ENCODE measurements around the gene FASTKD3. TPM values are rescaled to one million over a fixed set of nuclear protein-coding genes. Genes with fewer than 3 reads are reported as not detected.

The FASTKD3 gene
- total RNA-seq, 1 experiment from 2014 or later = 9.9 TPM

DNA sequence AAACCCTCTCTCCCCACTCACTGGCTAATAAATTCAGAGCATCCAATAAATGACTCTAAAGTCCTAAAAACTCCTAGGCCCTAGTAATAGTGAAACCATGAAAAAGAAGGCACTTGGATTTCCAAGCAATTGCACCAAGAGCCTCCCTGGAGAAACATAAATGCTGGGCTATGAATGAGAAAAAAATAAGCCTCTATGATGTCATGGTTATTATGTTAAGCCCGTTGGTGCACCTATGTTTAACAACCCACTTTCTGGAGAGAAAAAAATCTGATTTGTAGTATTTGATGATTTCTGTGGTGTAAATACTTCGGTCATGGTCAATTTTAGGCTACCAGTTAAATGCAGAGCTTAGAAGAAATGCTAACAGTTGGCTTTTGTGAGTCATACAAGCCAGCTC, 26.3 kb downstream of the FASTKD3 start:
- in situ Hi-C loops (cut with HindIII; ENCODE audit: low pct_unique_long_range_greater_than_20kb, low sequenced_read_pairs) (no loop called here), intact Hi-C loops (cut with micrococcal nuclease; ENCODE audit: unreplicated experiment) (no loop called here)
- H3K27ac ChIP-seq (ENCODE audit: low read length) = no peak overlapping the region
- no TSS peak for BruUV-seq (replicated peaks)
- POLR2A ChIA-PET = no interaction called here
- H3K4me3 ChIP-seq (ENCODE audit: low read depth in 2 of 2, low read length in 2 of 2) = no peak overlapping the region
- no peaks in the 10 kb centered on the region for H3K4me1 ChIP-seq (ENCODE audit: control insufficient read depth, insufficient read depth, low read length)
- peaks cover 7% of the 10 kb centered on the region; the same call in 1 of the 2 replicates for H3K27me3 ChIP-seq (ENCODE audit: control insufficient read depth, insufficient read depth, low read length)
- no peaks in the 10 kb centered on the region for H3K9me3 ChIP-seq (ENCODE audit: control insufficient read depth, insufficient read depth, low read depth, low read length)
- DNase-seq (ENCODE audit: low read depth, low spot score) (no peak), ATAC-seq (no peak)
- H3K36me3 ChIP-seq (ENCODE audit: control insufficient read depth, insufficient read depth, low read length) = no peaks in the 10 kb centered on the region
- TF ChIP-seq, protein P1, sequence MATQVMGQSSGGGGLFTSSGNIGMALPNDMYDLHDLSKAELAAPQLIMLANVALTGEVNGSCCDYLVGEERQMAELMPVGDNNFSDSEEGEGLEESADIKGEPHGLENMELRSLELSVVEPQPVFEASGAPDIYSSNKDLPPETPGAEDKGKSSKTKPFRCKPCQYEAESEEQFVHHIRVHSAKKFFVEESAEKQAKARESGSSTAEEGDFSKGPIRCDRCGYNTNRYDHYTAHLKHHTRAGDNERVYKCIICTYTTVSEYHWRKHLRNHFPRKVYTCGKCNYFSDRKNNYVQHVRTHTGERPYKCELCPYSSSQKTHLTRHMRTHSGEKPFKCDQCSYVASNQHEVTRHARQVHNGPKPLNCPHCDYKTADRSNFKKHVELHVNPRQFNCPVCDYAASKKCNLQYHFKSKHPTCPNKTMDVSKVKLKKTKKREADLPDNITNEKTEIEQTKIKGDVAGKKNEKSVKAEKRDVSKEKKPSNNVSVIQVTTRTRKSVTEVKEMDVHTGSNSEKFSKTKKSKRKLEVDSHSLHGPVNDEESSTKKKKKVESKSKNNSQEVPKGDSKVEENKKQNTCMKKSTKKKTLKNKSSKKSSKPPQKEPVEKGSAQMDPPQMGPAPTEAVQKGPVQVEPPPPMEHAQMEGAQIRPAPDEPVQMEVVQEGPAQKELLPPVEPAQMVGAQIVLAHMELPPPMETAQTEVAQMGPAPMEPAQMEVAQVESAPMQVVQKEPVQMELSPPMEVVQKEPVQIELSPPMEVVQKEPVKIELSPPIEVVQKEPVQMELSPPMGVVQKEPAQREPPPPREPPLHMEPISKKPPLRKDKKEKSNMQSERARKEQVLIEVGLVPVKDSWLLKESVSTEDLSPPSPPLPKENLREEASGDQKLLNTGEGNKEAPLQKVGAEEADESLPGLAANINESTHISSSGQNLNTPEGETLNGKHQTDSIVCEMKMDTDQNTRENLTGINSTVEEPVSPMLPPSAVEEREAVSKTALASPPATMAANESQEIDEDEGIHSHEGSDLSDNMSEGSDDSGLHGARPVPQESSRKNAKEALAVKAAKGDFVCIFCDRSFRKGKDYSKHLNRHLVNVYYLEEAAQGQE (IDR thresholded peaks at IDR 0.05; ENCODE audit: insufficient read depth in 1 of 2, low read depth in 2 of 2, low read length in 1 of 2) = no peak
- TF ChIP-seq SIN3A (IDR thresholded peaks at IDR 0.05; ENCODE audit: borderline replicate concordance, insufficient read depth, low read depth, low read length) = no peak
- no peak for TF ChIP-seq TCF7L2 (IDR thresholded peaks at IDR 0.05; ENCODE audit: low read depth, low read length)
- TF ChIP-seq, protein P2, sequence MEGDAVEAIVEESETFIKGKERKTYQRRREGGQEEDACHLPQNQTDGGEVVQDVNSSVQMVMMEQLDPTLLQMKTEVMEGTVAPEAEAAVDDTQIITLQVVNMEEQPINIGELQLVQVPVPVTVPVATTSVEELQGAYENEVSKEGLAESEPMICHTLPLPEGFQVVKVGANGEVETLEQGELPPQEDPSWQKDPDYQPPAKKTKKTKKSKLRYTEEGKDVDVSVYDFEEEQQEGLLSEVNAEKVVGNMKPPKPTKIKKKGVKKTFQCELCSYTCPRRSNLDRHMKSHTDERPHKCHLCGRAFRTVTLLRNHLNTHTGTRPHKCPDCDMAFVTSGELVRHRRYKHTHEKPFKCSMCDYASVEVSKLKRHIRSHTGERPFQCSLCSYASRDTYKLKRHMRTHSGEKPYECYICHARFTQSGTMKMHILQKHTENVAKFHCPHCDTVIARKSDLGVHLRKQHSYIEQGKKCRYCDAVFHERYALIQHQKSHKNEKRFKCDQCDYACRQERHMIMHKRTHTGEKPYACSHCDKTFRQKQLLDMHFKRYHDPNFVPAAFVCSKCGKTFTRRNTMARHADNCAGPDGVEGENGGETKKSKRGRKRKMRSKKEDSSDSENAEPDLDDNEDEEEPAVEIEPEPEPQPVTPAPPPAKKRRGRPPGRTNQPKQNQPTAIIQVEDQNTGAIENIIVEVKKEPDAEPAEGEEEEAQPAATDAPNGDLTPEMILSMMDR (IDR thresholded peaks at IDR 0.05) = no peak
- no peak for TF ChIP-seq POLR2AphosphoS5 (IDR thresholded peaks at IDR 0.05; ENCODE audit: low read depth, low read length)
- CTCF ChIA-PET = no interaction called here

DNA sequence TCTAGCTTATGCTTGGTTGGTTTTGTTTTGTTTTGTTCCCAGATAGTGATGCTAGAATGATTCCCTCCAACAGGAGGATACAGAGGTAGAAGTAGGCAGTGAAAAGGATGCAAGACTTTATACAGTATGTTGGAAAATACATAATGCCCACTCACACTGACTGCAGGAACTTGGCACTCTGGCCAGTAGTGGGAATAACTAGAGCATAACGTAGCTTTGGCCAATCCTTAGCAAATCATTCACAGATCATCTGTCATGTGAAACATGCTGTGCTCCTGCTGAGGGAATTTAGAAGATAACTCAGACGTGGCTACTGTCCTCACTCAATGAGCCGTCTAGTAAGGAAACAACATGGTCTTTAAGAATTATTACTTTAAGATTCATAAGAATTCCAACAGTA, 31.4 kb downstream of the FASTKD3 start:
- Histone ChIP-seq H3K36me3 (ENCODE audit: control insufficient read depth, insufficient read depth, low read length) (no peaks in the 10 kb centered on the region), H3K4me1 (ENCODE audit: control insufficient read depth, insufficient read depth, low read length) (no peaks in the 10 kb centered on the region), H3K27ac (ENCODE audit: low read length) (no peak overlapping the region), H3K4me3 (ENCODE audit: low read depth in 2 of 2, low read length in 2 of 2) (no peak overlapping the region), H3K27me3 (ENCODE audit: control insufficient read depth, insufficient read depth, low read length) (no peaks in the 10 kb centered on the region), H3K9me3 (ENCODE audit: control insufficient read depth, insufficient read depth, low read depth, low read length) (no peaks in the 10 kb centered on the region)
- ATAC-seq (no peak), DNase-seq (ENCODE audit: low read depth, low spot score) (no peak)
- TF ChIP-seq POLR2AphosphoS5 (IDR thresholded peaks at IDR 0.05; ENCODE audit: low read depth, low read length) (no peak), SIN3A (IDR thresholded peaks at IDR 0.05; ENCODE audit: borderline replicate concordance, insufficient read depth, low read depth, low read length) (no peak), TCF7L2 (IDR thresholded peaks at IDR 0.05; ENCODE audit: low read depth, low read length) (no peak)
- TF ChIP-seq, protein P1 (IDR thresholded peaks at IDR 0.05; ENCODE audit: insufficient read depth in 1 of 2, low read depth in 2 of 2, low read length in 1 of 2) = no peak
- in situ Hi-C loops (cut with HindIII; ENCODE audit: low pct_unique_long_range_greater_than_20kb, low sequenced_read_pairs) (no loop called here), intact Hi-C loops (cut with micrococcal nuclease; ENCODE audit: unreplicated experiment) (no loop called here)
- BruUV-seq (replicated peaks) = no TSS peak
- ChIA-PET CTCF (no interaction called here), POLR2A (no interaction called here)

Data from Panc1 (cell line).